ENCODE measurements around the gene MAD2L2. TPM values are rescaled to one million over a fixed set of nuclear protein-coding genes. Genes with fewer than 3 reads are reported as not detected.
A peak's percentile ranks its signal among the peaks of the same experiment; 100 is the strongest.

Gene MAD2L2
- total and polyA plus RNA-seq, 9 of the 15 experiments (the other 6 are each of a cell fraction or from before 2014, with no cell fraction given), result 12.4 to 286 (median 143) TPM

DNA sequence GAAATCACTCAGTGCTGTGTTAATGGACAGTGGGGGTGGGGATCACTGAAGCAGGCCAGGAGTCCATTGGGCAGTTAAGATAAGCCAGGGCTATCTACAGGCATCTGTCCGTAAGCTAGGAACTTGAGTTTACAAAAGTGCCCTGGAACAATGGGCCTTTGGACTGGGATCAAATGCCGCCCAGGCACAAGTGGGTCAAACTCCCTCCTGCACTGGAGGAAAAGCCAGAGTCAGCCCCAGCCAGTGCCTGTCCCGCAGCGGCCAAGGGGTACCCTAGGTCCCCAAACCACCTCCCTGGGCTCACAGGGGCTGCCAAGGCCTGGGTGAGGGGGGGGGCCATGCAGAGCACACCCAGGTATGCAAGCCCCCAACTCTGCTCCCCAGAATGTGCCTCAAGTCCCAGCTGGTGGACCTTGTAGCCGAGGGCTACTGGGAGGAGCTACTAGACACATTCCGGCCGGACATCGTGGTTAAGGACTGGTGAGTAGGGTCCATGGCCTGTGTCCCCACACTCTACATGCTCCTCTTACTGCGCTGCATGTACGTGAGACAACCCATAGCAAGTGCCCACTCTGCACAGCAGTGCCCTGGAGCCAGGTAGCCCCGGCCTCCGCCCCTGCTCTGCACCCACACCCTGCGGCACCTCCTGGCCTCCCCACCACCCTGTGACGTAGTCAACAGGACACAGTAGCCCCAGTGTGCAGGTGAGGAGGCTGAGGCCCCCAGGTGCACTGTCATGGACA, 9.2 kb downstream of the MAD2L2 start (continued):
- TF ChIP-seq CXXC5 (CRISPR knock-in tag; IDR thresholded peaks at IDR 0.05) (peak; percentile 53), BACH1 (tag; IDR thresholded peaks at IDR 0.05) (no peak), MXI1 (IDR thresholded peaks at IDR 0.05; ENCODE audit: low read depth, low read length) (no peak), RB1 (IDR thresholded peaks at IDR 0.05; ENCODE audit: low read depth) (no peak; the same call in 1 of the 2 replicates), ILF3 (IDR thresholded peaks at IDR 0.05; ENCODE audit: borderline replicate concordance) (no peak), NONO (IDR thresholded peaks at IDR 0.05; ENCODE audit: low read depth in 2 of 2, low read length in 1 of 2) (peak in 1 of 2 experiments; percentile 27; a peak in 1 of 4 replicates), ZNF232 (CRISPR knock-in tag; IDR thresholded peaks at IDR 0.05) (no peak), ZFP30 (CRISPR knock-in tag; IDR thresholded peaks at IDR 0.05; ENCODE audit: borderline replicate concordance) (no peak), JUND (IDR thresholded peaks at IDR 0.05; ENCODE audit: borderline replicate concordance, low read depth, low read length) (peak; percentile 77; the same call in 1 of the 2 replicates), JUND (tag; IDR thresholded peaks at IDR 0.05; ENCODE audit: borderline replicate concordance, low read depth, low read length) (no peak; the same call in 2 of the 3 replicates), MYNN (IDR thresholded peaks at IDR 0.05) (peak; percentile 69; the same call in 1 of the 2 replicates), MYNN (CRISPR knock-in tag; IDR thresholded peaks at IDR 0.05) (no peak), BDP1 (IDR thresholded peaks at IDR 0.05; ENCODE audit: insufficient read depth, insufficient read length) (no peak), ZFP1 (CRISPR knock-in tag; IDR thresholded peaks at IDR 0.05) (no peak), ZKSCAN8 (CRISPR knock-in tag; IDR thresholded peaks at IDR 0.05) (no peak), ZNF444 (CRISPR knock-in tag; IDR thresholded peaks at IDR 0.05) (no peak), CHD1 (IDR thresholded peaks at IDR 0.05; ENCODE audit: low read length) (no peak), ARNT (IDR thresholded peaks at IDR 0.05) (peak in 1 of 2 experiments; percentile 56; a peak in 1 of 4 replicates), FOXJ2 (tag; IDR thresholded peaks at IDR 0.05) (peak; percentile 61; the same call in 1 of the 2 replicates), ZNF780A (CRISPR knock-in tag; IDR thresholded peaks at IDR 0.05) (no peak), LARP7 (IDR thresholded peaks at IDR 0.05) (no peak), ETS2 (tag; IDR thresholded peaks at IDR 0.05; ENCODE audit: borderline replicate concordance, poor library complexity, severe bottlenecking) (no peak), ZNF766 (CRISPR knock-in tag; conservative IDR thresholded peaks at IDR 0.05) (peak; percentile 37; the same call in 1 of the 2 replicates)
- TF ChIP-seq, protein P1, sequence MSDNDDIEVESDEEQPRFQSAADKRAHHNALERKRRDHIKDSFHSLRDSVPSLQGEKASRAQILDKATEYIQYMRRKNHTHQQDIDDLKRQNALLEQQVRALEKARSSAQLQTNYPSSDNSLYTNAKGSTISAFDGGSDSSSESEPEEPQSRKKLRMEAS (CRISPR knock-in tag; IDR thresholded peaks at IDR 0.05), result peak; percentile 6; the same call in 1 of the 2 replicates
- TF ChIP-seq, protein P2, sequence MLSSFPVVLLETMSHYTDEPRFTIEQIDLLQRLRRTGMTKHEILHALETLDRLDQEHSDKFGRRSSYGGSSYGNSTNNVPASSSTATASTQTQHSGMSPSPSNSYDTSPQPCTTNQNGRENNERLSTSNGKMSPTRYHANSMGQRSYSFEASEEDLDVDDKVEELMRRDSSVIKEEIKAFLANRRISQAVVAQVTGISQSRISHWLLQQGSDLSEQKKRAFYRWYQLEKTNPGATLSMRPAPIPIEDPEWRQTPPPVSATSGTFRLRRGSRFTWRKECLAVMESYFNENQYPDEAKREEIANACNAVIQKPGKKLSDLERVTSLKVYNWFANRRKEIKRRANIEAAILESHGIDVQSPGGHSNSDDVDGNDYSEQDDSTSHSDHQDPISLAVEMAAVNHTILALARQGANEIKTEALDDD (IDR thresholded peaks at IDR 0.05), result peak; percentile 64
- TF ChIP-seq, protein P3, sequence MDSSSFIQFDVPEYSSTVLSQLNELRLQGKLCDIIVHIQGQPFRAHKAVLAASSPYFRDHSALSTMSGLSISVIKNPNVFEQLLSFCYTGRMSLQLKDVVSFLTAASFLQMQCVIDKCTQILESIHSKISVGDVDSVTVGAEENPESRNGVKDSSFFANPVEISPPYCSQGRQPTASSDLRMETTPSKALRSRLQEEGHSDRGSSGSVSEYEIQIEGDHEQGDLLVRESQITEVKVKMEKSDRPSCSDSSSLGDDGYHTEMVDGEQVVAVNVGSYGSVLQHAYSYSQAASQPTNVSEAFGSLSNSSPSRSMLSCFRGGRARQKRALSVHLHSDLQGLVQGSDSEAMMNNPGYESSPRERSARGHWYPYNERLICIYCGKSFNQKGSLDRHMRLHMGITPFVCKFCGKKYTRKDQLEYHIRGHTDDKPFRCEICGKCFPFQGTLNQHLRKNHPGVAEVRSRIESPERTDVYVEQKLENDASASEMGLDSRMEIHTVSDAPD (CRISPR knock-in tag; IDR thresholded peaks at IDR 0.05), result no peak
- TF ChIP-seq, protein P4, sequence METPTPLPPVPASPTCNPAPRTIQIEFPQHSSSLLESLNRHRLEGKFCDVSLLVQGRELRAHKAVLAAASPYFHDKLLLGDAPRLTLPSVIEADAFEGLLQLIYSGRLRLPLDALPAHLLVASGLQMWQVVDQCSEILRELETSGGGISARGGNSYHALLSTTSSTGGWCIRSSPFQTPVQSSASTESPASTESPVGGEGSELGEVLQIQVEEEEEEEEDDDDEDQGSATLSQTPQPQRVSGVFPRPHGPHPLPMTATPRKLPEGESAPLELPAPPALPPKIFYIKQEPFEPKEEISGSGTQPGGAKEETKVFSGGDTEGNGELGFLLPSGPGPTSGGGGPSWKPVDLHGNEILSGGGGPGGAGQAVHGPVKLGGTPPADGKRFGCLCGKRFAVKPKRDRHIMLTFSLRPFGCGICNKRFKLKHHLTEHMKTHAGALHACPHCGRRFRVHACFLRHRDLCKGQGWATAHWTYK (CRISPR knock-in tag; IDR thresholded peaks at IDR 0.05), result no peak
